Right atrium auricular region (tissue), 2 donors: ENCODE results near the gene CD34. TPM values are rescaled to one million over a fixed set of nuclear protein-coding genes. Genes with fewer than 3 reads are reported as not detected.
"Not testable (repeated sequence)": the region's sequence is repeated elsewhere in the genome, so short reads cannot be mapped to it uniquely, and the experiment has no call there.

Source experiments
- DNase-seq: peaks from one replicate; pipeline ENCODE4 v3.0.0-alpha.2; 2019; ENCODE audit warnings: low spot score
- H3K27ac ChIP-seq, 2 donors: fragments of 200-600 bp; sonication (generic); 1 replicate in 1 of 2; 2 replicates in 1 of 2; pipeline ENCODE4 v1.5.1; 2016 to 2019
- H3K27me3 ChIP-seq, 2 donors: fragments of 200-600 bp; sonication (generic); one replicate each; pipeline versions ENCODE4 v1.5.1 to v1.6.0; 2017 to 2019
- H3K36me3 ChIP-seq: fragments of 200-600 bp; sonication (generic); one replicate; pipeline ENCODE4 v1.5.1; 2016
- H3K4me1 ChIP-seq, 2 donors: fragments of 200-600 bp; sonication (generic); one replicate each; pipeline versions ENCODE4 v1.5.1 to v1.6.0; 2017 to 2019
- H3K4me3 ChIP-seq, 2 donors: fragments of 200-600 bp; sonication (generic); 1 replicate in 1 of 2; 2 replicates in 1 of 2; pipeline ENCODE4 v1.5.1; 2017 to 2019; ENCODE audit warnings: mild to moderate bottlenecking in 1 of 2, moderate library complexity in 1 of 2
- H3K9me3 ChIP-seq, 2 donors: fragments of 200-600 bp; sonication (generic); one replicate each; pipeline ENCODE4 v1.5.1; 2019
- CTCF ChIP-seq, 2 donors: fragments of 200-600 bp; sonication (generic); IDR thresholded peaks; one replicate each; pipeline ENCODE4 v1.5.1; 2019; ENCODE audit warnings: antibody characterized with exemption in 2 of 2
- total RNA-seq, 2 donors: library from RNA; depleted of rRNA; stranded (reverse); fragments of >200 nt; gene quantifications; one replicate each; pipeline ENCODE4 v1.1.0, GENCODE V29; 2016

The CD34 gene
- total RNA-seq, 2 donors from 2014 or later: 76.7 to 76.8 TPM

GRCh38 chr1:207938016-207938415 lies 27.1 kb upstream of the CD34 start:
- Histone ChIP-seq H3K4me3 (no peak overlapping the region), H3K36me3 (no peaks in the 10 kb centered on the region), H3K27ac (peak overlapping the region; percentile 31 to 51), H3K27me3 (no peaks in the 10 kb centered on the region), H3K4me1 (peaks cover 0 to 45% of the 10 kb centered on the region in 2 donors), H3K9me3 (no peaks in the 10 kb centered on the region)
- TF ChIP-seq CTCF (IDR thresholded peaks at IDR 0.05): no peak
- no peak for DNase-seq

GRCh38 chr1:207937204-207937603 lies 26.3 kb upstream of the CD34 start:
- TF ChIP-seq CTCF (IDR thresholded peaks at IDR 0.05): no peak
- Histone ChIP-seq H3K36me3 (no peaks in the 10 kb centered on the region), H3K9me3 (no peaks in the 10 kb centered on the region), H3K4me3 (no peak overlapping the region), H3K27ac (no peak overlapping the region), H3K4me1 (peaks cover 0 to 42% of the 10 kb centered on the region in 2 donors), H3K27me3 (no peaks in the 10 kb centered on the region)
- no peak for DNase-seq

GRCh38 chr1:207935166-207935583 lies 24.2 kb upstream of the CD34 start:
- H3K4me3 ChIP-seq: no peak overlapping the region
- H3K36me3 ChIP-seq: no peaks in the 10 kb centered on the region
- H3K27me3 ChIP-seq: no peaks in the 10 kb centered on the region
- no peak overlapping the region for H3K27ac ChIP-seq
- H3K9me3 ChIP-seq: peaks cover 0 to 6% of the 10 kb centered on the region in 2 donors
- H3K4me1 ChIP-seq: peaks cover 0 to 24% of the 10 kb centered on the region in 2 donors
- no peak for DNase-seq
- no peak for TF ChIP-seq CTCF (IDR thresholded peaks at IDR 0.05)

GRCh38 chr1:207933205-207933800 lies 22.4 kb upstream of the CD34 start:
- peaks cover 0 to 8% of the 10 kb centered on the region in 2 donors for H3K4me1 ChIP-seq
- H3K36me3 ChIP-seq: no peaks in the 10 kb centered on the region
- no peak for DNase-seq
- H3K4me3 ChIP-seq: no peak overlapping the region
- no peak overlapping the region for H3K27ac ChIP-seq
- H3K9me3 ChIP-seq: peaks cover 0 to 6% of the 10 kb centered on the region in 2 donors
- TF ChIP-seq CTCF (IDR thresholded peaks at IDR 0.05): no peak
- H3K27me3 ChIP-seq: no peaks in the 10 kb centered on the region

GRCh38 chr1:207926984-207927383 lies 16.1 kb upstream of the CD34 start:
- Histone ChIP-seq H3K4me1 (peaks cover 0 to 38% of the 10 kb centered on the region in 2 donors), H3K36me3 (no peaks in the 10 kb centered on the region), H3K27ac (no peak overlapping the region), H3K9me3 (peaks cover 0 to 6% of the 10 kb centered on the region in 2 donors), H3K4me3 (no peak overlapping the region), H3K27me3 (no peaks in the 10 kb centered on the region)
- no peak for DNase-seq
- no peak for TF ChIP-seq CTCF (IDR thresholded peaks at IDR 0.05)

GRCh38 chr1:207925969-207926368 lies 15.0 kb upstream of the CD34 start:
- not testable (repeated sequence) for H3K4me3 ChIP-seq, DNase-seq, H3K36me3 ChIP-seq, H3K9me3 ChIP-seq, H3K27me3 ChIP-seq
- Histone ChIP-seq H3K27ac (peak overlapping the region; percentile 83 to 93), H3K4me1 (peaks cover 0 to 48% of the 10 kb centered on the region in 2 donors)
